GM15510 (cell line): ENCODE data around the gene WNK1.

Experiments used
- POLR2A ChIP-seq: IDR thresholded peaks from 3 replicates; pipeline ENCODE4 v1.6.1; 2011; ENCODE audit warnings: borderline replicate concordance; ENCODE audit not compliant: insufficient read length; ENCODE audit errors: extremely low read depth

Gene WNK1

DNA sequence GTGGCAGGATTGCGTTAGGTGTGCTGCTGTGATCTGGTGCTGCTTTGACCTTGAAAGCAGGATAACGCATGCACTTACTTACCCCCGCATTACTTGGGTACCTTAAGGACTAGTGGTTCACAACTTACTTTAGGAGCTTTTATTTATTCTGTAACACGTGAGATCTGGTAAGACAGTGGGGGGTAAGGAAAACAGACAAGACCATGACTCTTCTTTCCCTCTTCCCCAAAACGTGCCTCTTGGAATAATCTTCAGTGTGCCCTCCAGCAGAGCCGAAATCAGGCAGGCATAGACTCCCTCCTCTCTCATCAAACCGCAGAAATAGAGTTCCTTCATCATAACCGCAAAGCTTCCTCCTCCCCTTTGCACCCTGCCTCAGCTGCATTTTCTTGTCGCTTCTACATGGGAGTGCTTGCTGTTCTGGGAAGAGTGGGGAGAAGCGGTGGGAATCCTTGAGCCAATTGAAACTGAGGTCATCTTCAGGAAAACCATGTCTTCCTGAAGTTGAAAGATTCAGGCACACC is 153.7 kb downstream of the WNK1 start:
- TF ChIP-seq POLR2A = no peak

DNA sequence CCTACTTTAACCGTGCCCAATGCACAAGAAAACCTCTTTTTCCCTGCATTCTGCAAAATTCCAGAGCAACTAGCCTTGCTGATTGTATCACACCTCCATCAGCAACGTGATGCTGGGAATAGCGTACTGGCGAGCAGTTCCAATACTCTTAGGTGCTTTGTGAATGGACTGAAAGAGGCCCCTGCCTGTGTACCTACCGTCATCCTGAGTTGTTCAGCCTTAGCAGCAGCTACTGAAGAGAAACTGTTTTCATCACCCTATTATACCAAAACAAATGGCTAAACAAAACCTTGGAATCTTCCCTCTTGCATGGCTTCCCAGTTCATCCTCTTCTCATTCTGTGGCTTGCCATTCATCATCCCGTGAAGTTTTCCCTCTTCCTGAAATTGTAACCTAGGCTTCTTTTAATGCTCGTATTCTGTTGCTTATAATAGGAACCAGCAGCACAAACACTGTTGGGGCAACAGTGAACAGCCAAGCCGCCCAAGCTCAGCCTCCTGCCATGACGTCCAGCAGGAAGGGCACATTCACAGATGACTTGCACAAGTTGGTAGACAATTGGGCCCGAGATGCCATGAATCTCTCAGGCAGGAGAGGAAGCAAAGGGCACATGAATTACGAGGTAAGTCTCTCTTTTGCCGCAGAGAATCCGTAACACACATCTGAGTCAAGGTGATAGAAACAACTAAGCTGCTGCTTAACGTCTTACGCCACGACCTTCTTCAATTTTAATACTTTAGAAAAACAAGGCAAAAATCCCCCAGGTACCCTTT is 155.2 kb downstream of the WNK1 start:
- no peak for TF ChIP-seq POLR2A

DNA sequence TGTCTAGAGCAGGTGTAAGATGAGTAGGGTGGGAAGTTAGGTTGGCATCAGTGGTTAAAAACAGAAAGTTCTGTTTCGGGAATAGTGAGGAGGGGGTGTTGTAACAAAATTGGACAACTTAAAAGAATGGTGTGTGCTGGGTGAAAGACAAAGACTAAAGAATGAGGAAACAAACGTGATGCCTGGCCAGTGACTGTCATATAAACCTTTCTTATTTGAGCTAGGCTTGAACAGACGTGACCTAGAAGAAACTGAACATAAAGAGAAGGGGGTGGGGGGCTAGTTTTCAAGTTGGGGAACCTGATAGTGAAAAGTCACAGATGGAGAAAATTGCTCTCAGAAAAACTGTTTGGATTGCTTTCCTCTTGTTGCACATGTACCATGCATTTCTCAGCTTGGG is 157.5 kb downstream of the WNK1 start:
- TF ChIP-seq POLR2A = no peak

DNA sequence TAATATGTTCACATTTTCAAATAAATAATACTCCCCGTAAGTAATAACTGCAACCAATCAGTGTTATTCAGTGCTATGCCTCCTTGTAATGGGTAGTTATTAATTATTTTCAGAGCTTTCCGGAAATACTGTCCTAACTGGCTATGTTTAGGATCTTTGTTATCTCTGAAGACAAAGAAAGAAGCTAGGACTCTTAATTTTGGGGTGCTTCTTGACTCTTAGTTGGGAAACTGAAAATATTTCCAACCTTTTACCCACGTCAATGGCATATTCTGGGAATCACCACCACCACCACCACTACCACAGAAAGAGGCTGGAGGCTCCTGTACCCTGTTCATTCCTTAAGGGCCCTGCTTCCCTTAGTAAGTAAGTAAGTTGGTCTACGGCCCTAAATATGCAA is 158.0 kb downstream of the WNK1 start:
- no peak for TF ChIP-seq POLR2A

DNA sequence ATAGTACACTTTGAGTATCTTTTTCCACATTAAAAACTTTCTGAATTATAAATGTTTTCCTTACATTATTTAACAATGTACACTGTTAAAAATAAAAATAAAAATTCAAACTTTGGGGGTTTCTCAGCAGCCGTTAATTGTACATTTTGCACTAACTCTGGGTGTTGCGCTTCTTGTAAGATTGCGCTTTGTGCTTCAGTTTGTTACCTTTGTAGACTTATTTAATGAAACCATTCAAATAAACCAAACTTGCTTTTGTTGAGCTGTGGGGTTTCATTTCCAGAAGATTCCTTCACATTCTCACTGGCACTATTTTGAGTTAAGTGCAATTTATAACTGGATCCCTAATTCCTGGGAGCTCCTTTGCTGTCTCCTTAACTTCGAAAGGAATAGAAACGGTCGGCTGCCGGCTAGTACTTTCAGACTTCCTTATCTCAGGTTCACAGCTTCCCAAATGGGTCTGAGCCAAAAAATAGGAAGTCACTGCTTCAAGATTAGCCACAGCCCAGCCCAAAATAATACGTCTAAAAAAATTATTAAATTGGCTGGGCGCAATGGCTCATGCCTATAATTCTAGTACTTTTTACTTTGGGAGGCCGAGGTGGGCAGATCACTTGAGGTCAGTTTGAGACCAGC is 158.9 kb downstream of the WNK1 start:
- TF ChIP-seq POLR2A = no peak

DNA sequence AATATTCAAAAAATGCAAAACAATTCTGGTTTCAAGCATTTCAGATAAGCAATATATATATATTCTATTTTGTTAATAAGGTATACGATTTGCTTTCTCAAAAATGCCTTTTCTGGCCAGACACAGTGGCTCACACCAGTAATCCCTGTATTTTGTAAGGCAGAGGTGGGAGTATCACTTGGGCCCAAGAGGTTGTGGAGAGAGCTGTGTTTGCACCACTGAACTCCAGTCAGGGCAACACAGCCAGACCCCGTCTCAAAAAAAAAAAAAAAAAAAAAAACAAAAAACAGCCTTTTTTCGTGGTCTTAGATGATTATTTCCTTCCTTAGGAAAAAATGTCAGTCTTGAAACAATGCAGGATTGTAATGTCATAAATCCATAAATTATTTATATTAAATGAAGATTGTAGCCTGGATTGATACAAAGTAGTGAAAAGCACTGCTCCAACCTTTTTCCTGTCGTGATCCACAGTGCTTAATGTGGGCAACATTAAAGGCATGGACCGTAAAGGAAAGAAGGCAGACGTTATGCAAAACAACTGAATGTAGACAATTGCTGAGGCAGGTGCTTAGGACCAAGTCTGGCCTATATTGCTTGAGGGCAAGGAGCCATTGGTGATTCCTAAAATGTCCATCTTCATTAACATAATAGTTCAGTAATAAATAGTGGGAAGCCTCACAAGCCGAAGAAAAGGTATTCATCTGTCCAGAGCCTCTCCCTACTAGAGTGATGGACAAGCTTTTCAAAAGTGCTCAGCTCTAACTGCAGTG is 160.3 kb downstream of the WNK1 start:
- TF ChIP-seq POLR2A = no peak

DNA sequence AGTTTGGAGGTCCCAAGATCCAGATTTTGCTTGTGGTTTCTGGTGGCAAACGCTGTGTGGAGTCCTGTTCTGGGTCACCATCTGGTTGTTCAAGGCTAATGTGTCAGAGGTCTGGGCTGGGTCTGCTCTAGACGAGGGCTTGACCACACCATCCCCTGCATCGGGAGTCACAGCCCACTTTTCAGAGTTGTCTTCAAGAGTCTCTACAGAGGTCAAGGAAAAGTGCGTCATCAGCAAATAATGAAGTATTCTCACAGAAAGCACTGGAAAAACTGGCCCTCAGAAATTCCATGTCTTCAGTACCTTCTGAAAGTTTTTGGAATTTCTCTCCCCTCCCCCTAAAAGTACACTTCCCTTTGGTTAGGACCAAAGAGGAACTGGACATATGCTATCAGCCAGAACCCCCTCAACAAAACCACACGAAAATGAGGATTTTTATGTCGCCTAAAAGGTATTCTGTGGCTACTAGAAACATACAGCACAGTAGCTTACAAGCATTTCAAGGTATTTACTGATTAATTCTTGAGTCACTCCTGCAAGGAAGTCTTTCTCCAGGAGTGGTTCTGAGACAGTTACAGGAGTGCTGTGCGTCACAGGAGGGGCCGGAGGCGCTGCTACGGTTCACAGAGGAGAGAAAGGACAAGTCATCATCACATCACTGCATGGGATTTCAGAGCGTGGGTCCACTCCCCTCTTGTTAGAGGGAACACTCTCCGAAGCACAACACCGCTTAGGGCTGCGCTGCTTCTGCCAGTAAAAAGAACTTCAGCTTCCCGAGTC is 161.7 kb downstream of the WNK1 start:
- TF ChIP-seq POLR2A = no peak

DNA sequence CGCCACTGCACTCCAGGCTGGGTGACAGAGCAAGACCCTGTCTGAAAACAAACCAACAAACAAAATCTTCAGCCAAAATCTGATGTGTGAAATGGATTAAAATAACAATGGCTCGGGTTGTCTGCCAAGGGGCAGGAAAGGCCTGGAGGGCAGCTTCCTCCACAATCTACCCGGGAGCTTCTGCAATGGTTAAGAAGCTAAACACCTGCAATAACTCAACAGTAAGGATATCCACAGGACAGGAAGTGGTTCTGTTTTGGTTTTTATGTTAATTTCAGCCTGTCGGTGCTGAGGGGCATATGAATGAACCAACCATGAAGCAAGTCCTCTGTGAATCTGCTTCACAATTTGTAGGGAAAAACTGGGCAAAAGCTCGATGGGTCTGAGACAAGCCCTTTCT is 162.7 kb downstream of the WNK1 start:
- no peak for TF ChIP-seq POLR2A

DNA sequence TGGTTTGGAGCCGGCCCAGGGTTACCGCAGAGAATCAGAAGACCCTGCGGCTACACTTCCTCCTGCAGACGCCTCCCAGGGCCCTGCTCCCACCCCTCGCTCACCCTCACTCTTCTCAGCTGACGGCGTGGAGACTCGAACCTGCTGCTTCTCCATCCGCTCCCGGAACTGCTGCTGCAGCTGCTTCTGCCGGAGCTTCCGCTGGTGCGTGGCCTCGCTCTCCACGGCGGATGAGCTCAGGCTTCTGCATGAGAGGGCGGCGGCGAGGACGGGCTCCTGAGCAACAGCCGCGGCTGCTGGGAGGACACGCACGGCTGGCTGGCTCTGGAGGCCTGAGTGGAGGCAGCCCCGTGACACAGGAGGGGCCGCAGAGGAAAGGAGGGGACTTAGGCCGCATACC is 163.9 kb downstream of the WNK1 start:
- TF ChIP-seq POLR2A = no peak

DNA sequence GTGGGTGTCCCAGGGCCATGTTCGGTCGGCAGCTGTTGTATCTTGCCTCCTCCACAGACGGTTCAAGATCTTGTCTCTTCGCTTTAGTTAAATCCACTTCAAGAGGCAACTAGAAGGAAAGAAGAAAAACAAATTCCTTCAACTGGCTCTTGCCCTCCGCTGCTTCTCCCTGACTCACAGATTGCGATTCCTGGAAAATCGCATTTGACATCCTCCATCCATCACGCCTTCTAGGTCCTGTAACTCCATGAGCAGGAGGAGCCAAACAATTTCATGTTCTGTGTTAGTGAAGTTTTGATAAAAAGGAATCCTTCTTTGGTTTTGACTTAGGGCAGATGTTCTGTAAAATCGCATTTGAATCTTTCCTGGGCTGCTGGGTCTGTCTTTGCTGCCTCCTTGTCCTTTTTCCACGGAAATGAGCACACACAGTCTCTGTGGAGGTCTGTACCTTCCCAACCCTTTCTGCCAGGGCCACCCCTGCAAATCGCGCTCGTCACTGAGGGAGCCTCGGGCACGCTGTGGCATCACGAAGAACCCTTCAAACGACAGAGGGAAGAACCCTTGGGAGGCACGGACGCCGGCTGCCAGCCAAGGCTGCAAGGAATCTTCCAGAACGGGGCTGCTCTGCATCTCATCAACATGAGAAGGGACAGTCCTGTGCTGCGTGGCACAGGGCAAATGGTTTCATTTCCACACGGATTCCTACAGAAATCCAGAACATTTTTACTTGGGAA is 164.5 kb downstream of the WNK1 start:
- TF ChIP-seq POLR2A = no peak

DNA sequence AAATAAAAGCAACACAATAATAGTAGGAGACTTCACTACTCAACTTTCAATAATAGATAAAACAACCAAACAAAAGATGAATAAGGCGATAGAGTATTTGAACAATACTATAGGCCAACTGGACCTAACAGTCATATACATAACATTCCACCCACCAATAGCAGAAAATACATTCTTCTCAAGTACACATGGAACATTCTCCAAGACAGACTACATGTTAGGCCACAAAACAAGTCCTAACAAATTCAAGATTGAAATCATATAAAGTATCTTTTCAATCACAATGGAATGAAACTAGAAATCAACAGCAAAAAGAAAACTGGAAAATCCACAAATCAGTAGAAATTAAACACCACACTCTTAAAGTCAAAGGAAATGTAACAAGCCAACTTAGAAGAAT is 168.3 kb downstream of the WNK1 start:
- no peak for TF ChIP-seq POLR2A

DNA sequence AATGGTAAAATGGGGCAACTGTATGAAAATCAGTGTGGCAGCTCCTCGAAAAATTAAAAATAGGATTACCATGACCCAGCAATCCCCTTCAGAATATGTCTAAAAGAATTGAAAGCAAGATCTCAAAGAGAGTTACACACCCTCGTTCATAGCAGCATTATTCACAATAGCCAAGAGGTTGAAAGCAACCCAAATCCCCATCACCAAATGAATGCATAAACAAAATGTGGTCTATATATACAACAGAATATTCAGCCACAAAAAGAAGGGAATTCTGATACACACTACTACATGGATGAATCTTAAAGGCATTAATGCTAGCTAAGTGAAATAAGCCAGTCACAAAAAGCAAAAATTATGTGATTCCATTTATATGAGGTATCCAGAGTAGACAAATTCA is 169.9 kb downstream of the WNK1 start:
- no peak for TF ChIP-seq POLR2A

DNA sequence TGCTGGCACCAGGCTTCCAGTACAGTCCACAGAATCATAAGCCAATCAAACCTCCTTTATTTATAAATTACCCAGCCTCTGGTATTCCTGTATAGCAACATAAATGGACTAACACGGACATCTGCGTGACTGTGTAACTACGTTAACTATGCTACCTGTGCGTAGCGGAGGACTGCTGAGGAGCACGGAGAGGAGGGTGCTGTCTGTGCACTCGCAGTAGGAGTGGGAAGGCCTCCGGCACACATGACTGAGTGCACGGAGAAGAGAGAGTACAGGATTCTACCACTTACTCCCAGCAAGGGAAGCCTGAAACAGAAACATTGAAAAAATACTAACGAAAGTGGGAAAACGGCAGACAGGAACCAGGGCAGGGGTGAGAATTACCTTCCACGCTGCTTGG is 174.3 kb downstream of the WNK1 start:
- TF ChIP-seq POLR2A = no peak

DNA sequence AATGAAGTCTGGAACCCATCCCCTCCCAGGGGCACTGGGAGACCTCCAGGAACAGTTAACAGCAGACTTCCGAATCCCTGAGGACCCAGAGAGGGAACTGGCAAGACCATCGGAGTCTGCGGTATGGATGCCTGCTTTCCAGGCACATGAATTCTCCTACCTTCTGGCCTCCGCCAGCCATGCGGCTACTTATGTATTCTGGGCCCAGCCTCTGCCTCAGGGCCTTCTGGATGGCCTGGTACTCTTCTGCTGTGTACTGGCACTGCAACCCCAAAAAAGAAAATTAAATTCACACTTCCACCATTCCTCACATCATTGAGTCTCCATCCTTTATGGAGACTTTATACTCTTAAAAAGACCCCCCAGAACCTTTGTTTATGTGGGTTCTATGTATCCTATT is 178.7 kb downstream of the WNK1 start:
- no peak for TF ChIP-seq POLR2A
